Suppressor macrophage treated with lipopolysaccharide for 4 hours (primary cell): ENCODE results near the gene RAPGEF5.

ENCODE experiments used
- DNase-seq: peaks from one replicate; pipeline ENCODE4 v3.0.0-alpha.2; 2020

The RAPGEF5 gene

GRCh38 chr7:22375359-22376048 lies 18.6 kb upstream of the RAPGEF5 start:
- no peak for DNase-seq

- DNase-seq: no peak
These were observed 17.0 kb upstream of the RAPGEF5 start for GRCh38 chr7:22373911-22374310.

- no peak for DNase-seq
These were observed 16.4 kb upstream of the RAPGEF5 start for GRCh38 chr7:22373388-22373787.

- DNase-seq: no peak
These were observed 15.9 kb upstream of the RAPGEF5 start for GRCh38 chr7:22372863-22373262.

GRCh38 chr7:22371878-22372277 lies 14.9 kb upstream of the RAPGEF5 start:
- no peak for DNase-seq

GRCh38 chr7:22364900-22365299 lies 7.9 kb upstream of the RAPGEF5 start:
- no peak for DNase-seq

GRCh38 chr7:22363756-22364422 lies 6.9 kb upstream of the RAPGEF5 start:
- DNase-seq: no peak

GRCh38 chr7:22361795-22362194 lies 4.8 kb upstream of the RAPGEF5 start:
- no peak for DNase-seq

- DNase-seq: no peak
These were observed 4.4 kb upstream of the RAPGEF5 start for GRCh38 chr7:22361320-22361719.

GRCh38 chr7:22358820-22359697 lies 2.1 kb upstream of the RAPGEF5 start:
- no peak for DNase-seq

- DNase-seq: no peak
These were observed 589 bp upstream of the RAPGEF5 start for GRCh38 chr7:22357311-22358175.

- DNase-seq: no peak
These were observed 803 bp downstream of the RAPGEF5 start for GRCh38 chr7:22356010-22356691.

GRCh38 chr7:22355620-22356009 lies 1.3 kb downstream of the RAPGEF5 start:
- DNase-seq: no peak

- DNase-seq: no peak
These were observed 2.5 kb downstream of the RAPGEF5 start for GRCh38 chr7:22354462-22354861.

- no peak for DNase-seq
These were observed 4.1 kb downstream of the RAPGEF5 start for GRCh38 chr7:22352887-22353286.

- no peak for DNase-seq
These were observed 5.1 kb downstream of the RAPGEF5 start for GRCh38 chr7:22351878-22352277.

- DNase-seq: no peak
These were observed 5.6 kb downstream of the RAPGEF5 start for GRCh38 chr7:22351329-22351692.

GRCh38 chr7:22350466-22351328 lies 6.3 kb downstream of the RAPGEF5 start:
- no peak for DNase-seq

GRCh38 chr7:22348379-22348778 lies 8.6 kb downstream of the RAPGEF5 start:
- no peak for DNase-seq

- DNase-seq: no peak
These were observed 10.4 kb downstream of the RAPGEF5 start for GRCh38 chr7:22346383-22347107.

GRCh38 chr7:22344655-22345054 lies 12.3 kb downstream of the RAPGEF5 start:
- DNase-seq: no peak
